A673 (cell line): Measurements from ENCODE around the gene HNRNPA2B1.

Source experiments
- CTCF ChIP-seq: fragments of 300-800, 200-600 bp; sonication (generic); conservative IDR thresholded peaks from 2 replicates; pipeline ENCODE4 v1.5.1; 2017; ENCODE audit warnings: low read depth, mild to moderate bottlenecking, antibody characterized with exemption, low read length, moderate library complexity, mixed read lengths
- EZH2 ChIP-seq: fragments of 200-600 bp; sonication (generic); IDR thresholded peaks from 2 replicates; pipeline ENCODE4 v1.6.1; 2017; ENCODE audit warnings: borderline replicate concordance, low read depth, mild to moderate bottlenecking, mixed read lengths, antibody characterized with exemption, low read length; ENCODE audit not compliant: poor library complexity, severe bottlenecking

GRCh38 chr7:26153823-26154783 lies 46.4 kb downstream of the HNRNPA2B1 start:
- no peak for TF ChIP-seq CTCF
- no peak for TF ChIP-seq EZH2
